Stimulated activated CD4-positive, alpha-beta T cell treated with anti-CD3 and anti-CD28 coated beads, Interleukin-4, amount 100 ng/mL, for 4 hours (primary cell): ENCODE measurements around the gene MUC22.
A peak's percentile ranks its signal among the peaks of the same experiment; 100 is the strongest.
"Not testable (repeated sequence)": the region's sequence is repeated elsewhere in the genome, so short reads cannot be mapped to it uniquely, and the experiment has no call there.

ENCODE experiments used
- DNase-seq, 2 experiments: peaks; one replicate each; pipeline ENCODE4 v3.0.0-alpha.2; 2020

The MUC22 gene

DNA sequence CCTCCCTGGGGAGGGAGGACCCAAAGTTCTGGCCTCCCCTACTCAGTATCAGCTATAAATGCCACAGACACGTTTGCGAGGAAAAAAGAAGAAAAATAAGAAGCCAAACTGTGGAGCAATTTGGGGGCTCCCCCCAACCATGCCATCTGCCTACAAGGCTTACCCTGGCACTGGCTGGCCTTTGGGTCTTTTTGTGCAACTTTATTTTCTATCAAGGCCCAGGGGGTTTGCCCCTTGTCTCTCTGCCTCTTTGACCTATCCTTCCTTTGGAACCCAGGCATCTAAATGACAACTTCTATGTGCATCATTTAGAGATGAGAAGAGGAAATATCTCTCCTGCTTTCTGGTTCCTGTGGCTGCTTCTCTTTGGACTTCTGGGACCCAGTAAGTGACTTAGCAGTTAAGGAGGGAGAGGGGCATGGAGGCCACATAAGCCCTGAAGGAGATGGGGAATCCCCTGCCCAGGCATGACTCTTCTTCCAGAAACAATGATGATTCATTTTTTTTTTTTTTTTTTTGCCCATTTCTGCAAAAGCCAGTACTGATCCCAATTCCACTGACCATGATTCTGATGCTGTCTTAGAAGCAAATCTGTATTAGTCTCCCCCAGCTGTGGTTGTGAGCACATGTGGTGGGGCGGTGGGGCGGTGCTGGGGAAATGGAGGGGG is at the start of gene MUC22:
Gene MUC22, plus strand, starts transcription at position 82 of the 668 bp plus-strand sequence. Its CDS starts 233 bp downstream, at position 315.
- peak; percentile 3 to 6 for DNase-seq

DNA sequence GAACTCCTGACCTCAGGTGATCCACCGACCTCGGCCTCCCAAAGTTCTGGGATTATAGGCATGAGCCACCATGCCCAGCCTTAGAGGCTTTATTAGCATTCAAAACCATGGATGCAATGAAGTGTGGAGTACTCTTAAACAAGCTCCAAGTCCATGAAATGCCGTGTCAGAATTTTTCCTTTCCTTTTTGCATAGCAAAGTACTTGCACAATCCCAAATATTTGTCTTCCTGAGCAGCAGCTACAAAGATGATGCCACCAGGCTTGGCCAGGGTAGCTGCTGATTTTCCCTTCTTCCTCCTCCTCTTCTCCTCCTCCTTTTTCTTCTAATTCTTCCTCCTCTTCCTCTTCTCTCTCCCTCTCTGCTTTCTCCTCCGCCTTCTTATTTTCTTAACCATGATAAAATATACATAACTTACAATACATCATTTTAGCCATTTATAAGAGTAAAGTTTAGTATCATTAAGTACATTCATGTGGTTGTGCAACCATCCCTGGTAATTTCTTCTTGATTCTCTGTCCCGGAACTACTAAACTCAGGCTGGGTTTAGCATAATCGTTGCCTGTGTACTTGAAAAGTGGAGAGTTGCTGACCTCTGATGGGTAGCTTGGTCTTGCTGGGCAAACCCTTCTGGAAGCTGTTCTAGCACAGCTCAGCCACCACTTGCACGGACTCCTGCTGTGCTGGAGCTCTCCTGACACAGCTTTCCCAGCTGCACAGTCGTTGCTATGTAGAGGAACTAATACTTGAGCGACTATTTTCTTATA is 49.2 kb upstream of the MUC22 start:
- no peak for DNase-seq

DNA sequence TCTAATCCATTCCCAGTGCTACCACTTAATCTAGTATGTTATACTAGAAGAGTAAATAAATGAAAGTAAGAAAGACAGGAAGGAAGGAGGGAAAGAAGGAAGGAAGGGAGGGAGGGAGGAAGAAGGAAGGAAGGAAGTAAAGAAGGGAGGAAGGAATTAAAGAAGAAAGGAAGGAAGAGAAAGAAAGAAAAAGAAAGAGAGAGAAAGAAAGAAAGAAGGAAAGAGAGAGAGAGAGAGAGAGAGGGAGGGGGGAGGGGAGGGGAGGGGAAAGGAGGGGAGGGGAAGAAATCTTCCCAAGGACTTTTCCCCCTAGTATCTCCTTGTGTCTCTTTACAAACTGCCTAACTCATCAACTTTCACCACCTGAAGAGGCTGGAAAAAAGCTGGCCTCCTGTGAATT is 47.6 kb upstream of the MUC22 start:
- DNase-seq: no peak

DNA sequence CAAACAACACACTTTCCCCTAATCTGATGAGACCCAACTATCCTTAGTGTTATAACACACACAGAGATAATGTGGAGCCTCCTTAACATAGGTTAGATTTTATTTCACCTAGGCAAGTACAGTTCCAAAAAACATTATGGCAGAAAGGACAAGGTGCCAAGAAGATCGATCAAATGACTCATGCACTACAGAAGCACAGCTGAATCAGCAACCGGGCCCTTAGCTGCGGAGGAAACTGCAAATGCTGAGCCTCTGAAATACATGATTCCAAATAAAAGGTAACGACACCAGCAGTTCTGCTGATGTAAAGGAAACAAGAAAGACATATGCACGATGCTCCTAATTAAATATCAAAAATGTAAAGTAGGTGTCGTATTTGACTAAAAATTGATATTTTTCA is 46.6 kb upstream of the MUC22 start:
- no peak for DNase-seq

DNA sequence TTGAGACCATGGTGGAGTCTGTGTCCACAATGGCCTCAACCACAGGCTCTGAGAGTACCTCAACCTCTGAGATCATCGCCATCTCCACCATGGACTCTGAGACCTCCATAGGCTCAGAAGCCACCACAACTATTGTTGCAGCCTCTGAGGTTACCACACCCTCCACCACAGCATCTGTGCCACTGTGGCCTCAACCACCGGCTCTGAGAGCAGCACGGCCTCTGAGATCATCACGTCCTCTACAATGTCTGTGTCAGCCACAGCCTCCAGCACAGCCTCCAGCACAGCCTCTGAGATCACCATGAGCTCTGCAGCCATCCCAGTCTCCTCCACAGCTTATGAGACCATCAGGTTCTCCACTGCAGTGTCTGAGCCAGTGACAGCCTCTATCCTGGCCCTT is 46.2 kb upstream of the MUC22 start:
- no peak for DNase-seq

DNA sequence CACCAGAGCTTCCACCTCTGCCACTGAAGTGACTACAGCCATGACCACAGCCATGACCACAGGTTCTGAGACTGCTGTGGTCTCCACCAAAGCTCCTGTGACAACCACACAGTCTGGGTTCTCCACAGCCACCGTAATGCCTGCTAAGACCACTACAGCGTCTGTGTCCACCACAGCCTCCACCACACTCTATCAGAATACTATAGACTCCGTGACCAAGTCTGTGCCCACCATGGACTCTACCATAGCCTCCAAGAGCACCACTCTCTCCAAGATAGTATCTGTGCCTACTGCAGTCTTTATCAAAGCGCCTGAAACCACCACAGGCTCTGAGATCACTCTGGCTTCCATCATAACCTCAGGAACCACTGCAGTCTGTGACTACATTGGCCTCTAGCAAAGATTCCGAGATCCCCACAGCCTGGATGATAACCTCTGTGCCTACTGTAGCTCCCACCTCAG is 45.1 kb upstream of the MUC22 start:
- DNase-seq: no peak

DNA sequence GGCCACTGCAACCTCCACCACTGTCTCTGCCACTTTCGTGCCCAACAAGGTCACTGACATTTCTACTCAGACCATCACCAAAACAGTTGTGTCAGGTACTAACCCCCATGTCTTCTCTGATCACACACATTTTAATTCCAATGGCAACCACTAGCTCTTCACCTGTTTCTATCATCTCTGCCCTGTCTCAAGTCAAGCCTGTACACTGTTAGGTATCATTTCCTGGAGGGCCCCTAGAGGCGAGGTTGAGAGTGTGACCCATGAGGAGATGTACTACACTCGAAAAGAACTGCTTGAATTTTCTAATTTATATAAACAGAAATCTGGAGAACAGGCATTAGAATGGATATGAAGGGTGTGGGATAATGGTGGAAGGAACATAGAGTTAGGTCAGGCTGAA is 44.1 kb upstream of the MUC22 start:
- no peak for DNase-seq

DNA sequence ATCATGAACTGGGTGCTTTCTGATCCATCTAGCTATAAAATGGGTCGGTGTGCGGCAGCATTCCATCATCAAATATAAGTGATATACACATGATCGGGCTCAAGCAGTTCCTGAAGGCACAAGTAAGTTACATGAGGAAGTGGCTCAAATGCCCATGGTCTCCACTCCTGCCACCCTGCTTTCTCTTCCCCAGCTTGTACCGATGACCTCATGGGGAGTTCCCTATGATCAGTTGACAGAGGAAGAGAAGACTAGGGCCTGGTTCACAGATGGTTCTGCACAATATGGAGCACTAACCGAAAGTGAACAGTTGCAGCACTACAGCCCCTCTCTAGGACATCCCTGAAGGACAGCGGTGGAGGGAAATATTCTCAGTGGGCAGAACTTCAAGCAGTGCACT is 41.1 kb upstream of the MUC22 start:
- not testable (repeated sequence) for DNase-seq

DNA sequence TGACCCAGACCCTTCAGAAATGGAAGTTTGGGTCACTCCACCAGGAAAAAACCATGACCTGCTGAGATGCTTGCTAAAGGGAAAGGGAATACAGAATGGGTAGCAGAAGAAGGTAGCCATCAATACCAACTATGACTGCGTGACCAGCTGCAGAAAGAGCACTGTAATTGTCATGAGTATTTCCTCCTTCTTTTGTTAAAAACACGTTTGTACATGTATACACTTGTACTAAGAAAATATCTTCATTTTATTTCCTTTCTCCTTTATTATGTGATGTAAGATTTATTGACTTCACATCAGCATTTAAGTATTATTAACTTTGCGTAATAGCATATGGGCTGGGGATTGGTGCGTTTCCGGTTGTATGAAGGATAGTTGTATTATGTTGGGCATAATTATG is 39.3 kb upstream of the MUC22 start:
- DNase-seq: no peak

DNA sequence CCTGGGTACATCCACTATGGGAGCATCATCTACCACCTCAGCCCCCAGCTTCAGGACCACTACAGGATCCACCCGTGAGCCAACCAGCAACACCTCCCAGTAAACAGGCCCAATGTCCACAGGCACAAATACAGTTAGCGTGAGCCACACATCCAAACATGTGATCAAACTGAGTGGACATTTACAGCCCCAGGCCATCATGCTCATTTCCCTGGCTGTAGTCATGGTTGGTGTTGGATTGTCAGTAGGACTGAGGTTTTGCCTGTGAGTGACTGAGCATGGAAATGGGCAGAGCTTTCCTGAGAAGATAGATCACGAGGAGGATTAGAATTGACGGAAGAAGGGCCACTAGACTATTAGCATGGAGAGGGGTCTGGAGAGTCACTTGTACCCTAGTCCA is 37.5 kb upstream of the MUC22 start:
- no peak for DNase-seq

DNA sequence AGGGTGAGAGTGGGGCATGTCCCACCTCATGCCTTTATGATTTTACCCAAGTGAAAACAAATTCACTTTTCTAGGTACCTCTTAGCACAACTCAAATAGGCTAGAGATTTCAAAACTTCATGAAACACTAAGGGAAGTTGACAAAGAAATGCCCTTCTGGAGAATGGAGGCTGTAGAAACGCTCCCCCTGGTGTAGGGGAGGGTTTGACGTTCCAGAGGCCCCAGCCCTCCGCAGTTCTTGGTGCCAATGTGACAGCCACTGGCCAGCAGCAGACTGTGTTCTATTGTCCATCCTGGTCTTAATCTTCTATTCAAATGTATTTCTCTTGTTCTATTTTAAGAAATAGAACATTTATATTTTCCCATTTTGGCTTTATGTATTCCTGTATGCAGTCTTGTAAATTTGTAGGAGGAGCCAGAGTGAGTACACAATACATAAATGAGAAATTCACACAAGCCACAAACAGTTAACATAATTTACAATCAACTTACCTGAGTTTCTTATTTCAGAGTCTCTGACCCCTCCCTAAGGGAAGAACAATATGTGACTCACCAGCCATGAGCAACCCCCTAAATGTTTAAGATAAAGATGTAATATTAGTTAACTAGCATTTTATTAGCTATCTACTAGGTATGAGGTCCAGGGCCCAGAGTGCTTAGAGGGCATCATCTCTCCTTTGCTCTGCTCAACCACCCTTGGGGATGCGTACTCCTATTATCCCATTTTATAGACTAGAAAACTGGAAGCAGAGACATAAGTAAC is 35.6 kb upstream of the MUC22 start:
- DNase-seq: no peak

DNA sequence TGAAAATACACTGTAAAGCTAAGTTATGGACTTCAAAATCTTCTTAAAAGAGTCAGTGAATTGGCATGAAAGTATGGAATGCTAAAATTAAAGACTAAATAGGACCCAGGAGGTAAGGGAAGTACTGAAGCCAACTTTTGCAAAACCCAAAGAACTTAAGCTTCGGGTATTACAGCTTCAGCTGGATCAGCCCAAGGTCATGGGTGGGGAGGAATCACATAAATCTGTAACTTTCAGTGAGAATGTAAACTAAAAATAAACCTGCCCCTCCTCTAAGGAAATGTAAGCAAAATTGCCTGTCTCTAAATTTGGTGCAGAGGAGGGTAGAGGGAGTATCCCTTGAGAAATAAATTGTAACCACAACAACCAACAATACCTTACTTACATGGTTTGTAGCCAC is 31.1 kb upstream of the MUC22 start:
- no peak for DNase-seq

DNA sequence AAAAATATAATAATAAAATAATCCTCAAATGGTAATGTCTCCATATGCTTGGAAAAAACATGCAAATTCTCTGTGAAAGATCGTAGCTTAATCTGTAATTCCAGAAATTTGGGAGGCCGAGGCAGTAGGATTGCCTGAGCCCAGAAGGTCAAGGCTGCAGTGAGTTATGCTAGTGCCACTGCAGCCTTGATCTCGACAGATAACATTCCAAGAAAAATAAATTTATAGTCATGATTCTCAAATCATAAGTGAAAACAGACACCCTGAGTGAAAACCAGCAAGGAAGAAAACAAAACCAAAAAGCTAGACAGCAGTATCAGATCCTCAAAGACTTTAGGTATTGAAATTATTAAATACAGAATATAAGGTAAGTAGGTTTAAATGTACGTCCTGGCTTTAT is 30.6 kb upstream of the MUC22 start:
- DNase-seq: no peak

DNA sequence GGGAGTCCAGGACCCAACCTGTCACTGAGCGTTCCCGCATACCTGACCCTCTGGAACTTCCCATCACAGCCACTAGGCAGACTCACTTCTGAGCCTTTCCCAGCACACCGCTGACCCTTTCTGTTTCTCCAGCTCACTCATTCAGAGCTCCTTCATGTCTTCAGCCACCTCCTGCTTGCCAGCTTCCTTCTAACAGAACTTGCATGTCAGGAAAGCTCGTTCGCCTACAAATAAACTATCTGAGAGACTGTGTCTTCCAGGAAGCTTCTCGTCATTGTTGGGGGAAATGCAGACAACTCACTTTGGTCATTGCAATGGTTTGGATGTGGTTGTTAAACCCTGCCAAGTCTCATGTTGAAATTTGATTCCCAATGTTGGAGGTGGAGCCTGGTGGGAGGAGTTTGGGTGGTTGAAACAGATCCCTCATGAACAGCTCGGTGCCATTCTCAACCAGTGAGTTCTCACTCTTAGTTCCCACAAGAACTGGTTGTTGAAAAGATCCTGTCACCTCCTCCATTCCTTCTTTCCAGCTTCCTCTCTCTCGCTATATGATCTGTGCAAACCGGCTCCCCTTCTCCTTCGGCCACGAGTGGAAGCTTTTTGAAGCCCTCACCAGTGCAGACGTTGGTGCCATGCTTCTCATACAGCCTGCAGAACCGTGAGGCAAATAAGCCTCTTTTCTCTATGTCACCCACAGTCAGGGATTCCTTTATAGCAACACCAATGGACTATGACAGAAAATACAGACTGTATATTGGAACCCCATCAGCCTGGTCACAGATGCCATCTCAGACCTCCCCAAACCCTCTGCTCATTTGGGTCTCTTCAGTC is 28.1 kb upstream of the MUC22 start:
- DNase-seq: no peak

DNA sequence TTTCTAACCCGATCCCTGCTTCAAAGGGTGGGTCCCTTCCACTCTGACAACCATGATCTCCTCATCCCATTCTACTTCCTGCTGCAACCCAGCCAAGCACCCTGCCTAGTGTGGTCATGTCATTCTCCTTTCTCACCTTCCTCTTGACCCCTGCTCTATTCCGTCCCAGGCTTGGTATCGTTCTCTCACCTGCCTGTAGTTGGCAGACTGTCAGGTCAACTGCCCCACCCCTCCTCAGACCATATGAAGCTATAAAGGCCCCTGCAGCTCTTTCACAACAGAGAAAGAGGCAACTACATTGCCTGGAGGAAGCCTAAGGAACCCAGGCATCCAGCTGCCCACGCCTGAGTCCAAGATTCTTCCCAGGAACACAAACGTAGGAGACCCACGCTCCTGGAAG is 26.8 kb upstream of the MUC22 start, which contains the start of gene MUC21:
Gene MUC21, plus strand, starts transcription at position 280 of the 400 bp plus-strand sequence. CDS start 241 bp downstream, outside the sequence.
- no peak for DNase-seq

DNA sequence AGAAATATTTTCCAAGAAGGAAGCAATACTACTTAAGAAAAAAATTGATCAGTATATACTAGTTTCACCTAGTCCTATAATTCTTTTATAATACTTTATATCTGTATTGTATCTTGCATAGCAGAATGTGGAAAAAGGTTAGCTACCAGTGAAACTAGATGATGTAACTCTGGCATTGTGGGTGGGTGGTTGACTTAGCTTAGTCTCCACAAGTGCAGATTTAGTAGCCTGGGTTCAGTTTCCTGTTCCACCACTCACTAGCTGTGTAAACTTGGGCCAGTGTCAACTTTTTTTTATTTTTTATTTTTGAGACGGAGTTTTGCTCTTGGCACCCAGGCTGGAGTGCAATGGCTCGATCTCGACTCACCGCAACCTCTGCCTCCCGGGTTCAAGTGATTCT is 24.8 kb upstream of the MUC22 start:
- DNase-seq: no peak

DNA sequence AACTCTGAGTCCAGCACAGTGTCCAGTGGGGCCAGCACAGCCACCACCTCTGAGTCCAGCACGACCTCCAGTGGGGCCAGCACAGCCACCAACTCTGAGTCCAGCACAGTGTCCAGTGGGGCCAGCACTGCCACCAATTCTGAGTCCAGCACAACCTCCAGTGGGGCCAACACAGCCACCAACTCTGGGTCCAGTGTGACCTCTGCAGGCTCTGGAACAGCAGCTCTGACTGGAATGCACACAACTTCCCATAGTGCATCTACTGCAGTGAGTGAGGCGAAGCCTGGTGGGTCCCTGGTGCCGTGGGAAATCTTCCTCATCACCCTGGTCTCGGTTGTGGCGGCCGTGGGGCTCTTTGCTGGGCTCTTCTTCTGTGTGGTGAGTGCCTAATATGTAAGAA is 23.0 kb upstream of the MUC22 start:
- DNase-seq: no peak

DNA sequence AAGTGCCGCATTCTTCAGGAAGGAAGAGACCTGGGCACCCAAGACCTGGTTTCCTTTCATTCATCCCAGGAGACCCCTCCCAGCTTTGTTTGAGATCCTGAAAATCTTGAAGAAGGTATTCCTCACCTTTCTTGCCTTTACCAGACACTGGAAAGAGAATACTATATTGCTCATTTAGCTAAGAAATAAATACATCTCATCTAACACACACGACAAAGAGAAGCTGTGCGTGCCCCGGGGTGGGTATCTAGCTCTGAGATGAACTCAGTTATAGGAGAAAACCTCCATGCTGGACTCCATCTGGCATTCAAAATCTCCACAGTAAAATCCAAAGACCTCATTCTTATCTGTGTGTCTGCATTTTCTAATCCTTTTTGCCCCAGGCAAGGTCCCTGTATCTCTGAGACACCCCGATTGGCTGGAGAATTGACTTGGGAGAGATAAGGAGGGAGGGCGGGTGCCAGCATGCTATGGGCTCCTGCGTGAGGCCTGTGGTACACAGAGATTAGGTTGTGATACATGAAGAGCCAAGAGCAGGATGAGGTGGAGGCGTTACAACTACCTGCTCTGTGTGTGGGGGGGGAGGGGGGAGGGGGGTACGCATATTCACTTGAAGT is 22.0 kb upstream of the MUC22 start:
- no peak for DNase-seq

DNA sequence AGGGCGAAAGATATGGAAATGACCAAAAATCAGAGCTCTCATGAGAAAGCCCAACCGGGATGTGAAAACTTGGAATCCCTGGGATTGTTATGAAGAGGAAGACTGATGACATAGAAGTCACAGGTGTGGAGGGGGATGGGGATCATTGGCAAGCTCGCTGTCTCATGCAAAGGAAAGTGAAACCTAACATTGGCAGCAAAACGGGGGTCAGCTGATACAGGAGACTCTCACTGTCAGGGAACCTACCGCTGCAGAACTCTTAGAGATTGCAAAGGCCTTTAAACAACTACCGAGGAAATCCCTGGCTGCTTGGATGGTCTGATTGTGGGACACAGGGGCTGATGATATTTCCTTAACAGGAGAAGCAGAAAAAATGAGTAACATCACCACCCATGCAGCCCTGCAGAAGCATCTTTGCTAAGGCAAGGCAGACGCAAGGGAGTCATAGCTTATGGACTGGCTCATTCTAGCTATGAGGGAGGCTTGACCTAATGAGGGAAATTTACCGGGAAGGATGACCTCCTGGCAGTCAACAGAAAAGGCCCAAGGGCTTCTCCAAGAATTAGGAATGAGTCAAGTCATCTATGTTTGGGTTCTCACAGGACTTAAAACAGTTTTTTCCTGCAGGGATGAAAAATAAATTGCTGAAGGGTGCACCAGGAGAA is 19.7 kb upstream of the MUC22 start:
- DNase-seq: peak in 1 of 2 experiments; percentile 15

DNA sequence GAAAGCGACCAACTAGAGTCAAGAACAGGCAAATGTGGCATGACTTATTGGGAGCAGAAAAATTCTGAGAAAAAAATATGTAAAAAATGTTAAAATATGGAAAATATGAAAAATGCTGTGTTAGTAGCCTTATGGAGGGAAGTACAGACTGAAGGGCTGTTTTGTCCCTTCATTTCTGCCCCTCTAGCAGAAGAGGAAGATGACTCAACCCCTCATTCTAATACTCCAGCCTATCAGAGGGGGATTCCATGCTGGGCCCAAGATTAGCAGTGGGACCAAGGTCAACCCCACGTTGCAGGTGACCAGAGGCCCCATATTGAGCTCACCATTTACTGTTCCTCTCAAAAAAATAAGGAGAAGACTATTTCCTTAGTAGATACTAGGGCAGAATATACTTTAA is 18.4 kb upstream of the MUC22 start:
- no peak for DNase-seq

DNA sequence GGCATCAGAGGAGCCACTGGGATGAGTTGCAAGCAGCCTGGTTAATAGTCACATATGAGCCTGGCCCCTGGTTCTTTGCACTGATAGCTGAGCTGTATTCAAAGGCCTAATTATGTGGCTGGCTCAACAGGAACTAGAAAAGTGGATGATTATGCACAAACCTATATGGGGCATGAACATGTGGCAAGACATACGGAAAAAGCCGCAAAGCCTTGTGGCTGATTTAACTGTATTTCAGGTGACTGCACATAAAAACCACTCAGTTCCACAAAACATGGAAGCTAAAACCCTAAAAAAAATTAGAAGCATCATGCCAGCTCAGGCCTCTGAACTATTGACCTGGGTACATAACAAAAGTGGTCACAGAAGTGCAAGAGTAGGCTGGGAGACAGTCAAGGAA is 13.0 kb upstream of the MUC22 start:
- DNase-seq: no peak

DNA sequence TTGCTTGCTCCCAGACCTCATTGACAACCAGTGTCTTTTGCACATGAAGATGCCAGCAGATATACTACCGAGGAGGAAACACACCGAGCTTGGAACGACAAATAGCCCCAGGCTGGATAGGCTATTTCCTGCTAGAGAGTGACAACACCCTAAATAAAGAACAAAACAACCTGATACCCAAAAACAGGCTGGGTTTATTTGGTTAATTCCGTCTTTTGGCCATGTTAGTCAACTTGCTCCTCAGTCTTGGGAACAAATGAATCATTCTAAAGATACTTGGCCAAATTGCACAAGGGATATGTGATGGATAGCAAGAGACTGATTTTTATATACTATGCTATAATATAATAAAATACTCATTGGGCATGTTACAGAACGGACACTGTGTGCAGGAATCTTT is 11.5 kb upstream of the MUC22 start:
- DNase-seq: no peak
